Stomach (tissue), 4 donors: Measurements from ENCODE around the gene MAPK7.

Source experiments
- POLR2A ChIP-seq, 4 donors: fragments of 450-650 bp; IDR thresholded peaks; one replicate each; pipeline ENCODE4 v1.6.1; 2016; ENCODE audit warnings: antibody characterized with exemption in 4 of 4, control low read depth in 2 of 4, mild to moderate bottlenecking in 1 of 4, moderate library complexity in 1 of 4
- TF ChIP-seq, protein P1 (sequence below), 7 experiments: fragments of 450-650 bp in 4 of 7; fragments of 200-600 bp in 3 of 7; sonication (generic) in 3 of 7; IDR thresholded peaks; one replicate each; pipeline ENCODE4 v1.5.1; 2016 to 2019; ENCODE audit warnings: antibody characterized with exemption in 7 of 7, control low read depth in 2 of 7, mild to moderate bottlenecking in 1 of 7

DNA sequence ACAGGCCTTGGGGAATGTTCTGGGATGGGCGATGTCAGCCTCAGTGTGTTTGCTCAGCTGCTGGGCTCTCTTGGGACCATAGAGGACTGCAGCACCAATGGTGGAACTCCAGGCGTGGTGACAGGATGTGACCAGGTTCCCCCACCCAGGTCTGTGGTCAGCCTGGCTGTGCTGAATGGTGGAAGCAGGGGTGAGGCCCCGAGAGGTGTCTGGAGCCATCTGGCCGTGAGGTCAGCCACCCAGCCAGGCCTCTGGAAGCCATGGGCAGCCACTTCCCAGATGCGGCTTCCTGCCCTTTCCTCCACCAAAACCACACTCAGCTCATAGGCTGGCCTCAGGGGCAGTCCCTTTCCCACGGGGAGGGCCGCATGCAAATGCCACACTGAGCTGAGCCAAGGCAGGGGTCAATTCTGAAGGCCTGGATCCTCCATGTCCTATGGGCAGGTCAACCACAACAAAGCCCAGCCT is 7.8 kb upstream of the MAPK7 start:
- TF ChIP-seq, protein P1, sequence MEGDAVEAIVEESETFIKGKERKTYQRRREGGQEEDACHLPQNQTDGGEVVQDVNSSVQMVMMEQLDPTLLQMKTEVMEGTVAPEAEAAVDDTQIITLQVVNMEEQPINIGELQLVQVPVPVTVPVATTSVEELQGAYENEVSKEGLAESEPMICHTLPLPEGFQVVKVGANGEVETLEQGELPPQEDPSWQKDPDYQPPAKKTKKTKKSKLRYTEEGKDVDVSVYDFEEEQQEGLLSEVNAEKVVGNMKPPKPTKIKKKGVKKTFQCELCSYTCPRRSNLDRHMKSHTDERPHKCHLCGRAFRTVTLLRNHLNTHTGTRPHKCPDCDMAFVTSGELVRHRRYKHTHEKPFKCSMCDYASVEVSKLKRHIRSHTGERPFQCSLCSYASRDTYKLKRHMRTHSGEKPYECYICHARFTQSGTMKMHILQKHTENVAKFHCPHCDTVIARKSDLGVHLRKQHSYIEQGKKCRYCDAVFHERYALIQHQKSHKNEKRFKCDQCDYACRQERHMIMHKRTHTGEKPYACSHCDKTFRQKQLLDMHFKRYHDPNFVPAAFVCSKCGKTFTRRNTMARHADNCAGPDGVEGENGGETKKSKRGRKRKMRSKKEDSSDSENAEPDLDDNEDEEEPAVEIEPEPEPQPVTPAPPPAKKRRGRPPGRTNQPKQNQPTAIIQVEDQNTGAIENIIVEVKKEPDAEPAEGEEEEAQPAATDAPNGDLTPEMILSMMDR (IDR thresholded peaks at IDR 0.05), result no peak
- no peak for TF ChIP-seq POLR2A (IDR thresholded peaks at IDR 0.05)
